ENCODE data around the gene DDX24. TPM values are rescaled to one million over a fixed set of nuclear protein-coding genes. Genes with fewer than 3 reads are reported as not detected.

The DDX24 gene
- total RNA-seq, 2 experiments from 2014 or later, result 81.5 to 172 TPM

GRCh38 chr14:94004015-94004414 is 77.0 kb downstream of the DDX24 start:
- POLR2A ChIA-PET, result interaction anchor here (0.9 kb wide), 1 partner anchor 56 kb away, joined by 3 read pairs; no protein-coding TSS in a partner anchor
- H4K20me1 ChIP-seq (ENCODE audit: insufficient read depth, low read length), result no peaks in the 10 kb centered on the region
- intact Hi-C loops (cut with micrococcal nuclease; ENCODE audit: unreplicated experiment), result no loop called here

GRCh38 chr14:94003397-94003796 is 77.6 kb downstream of the DDX24 start:
- TF ChIP-seq EZH2phosphoT487 (IDR thresholded peaks at IDR 0.05; ENCODE audit: borderline replicate concordance, low read depth, low read length) (no peak), CTCF (conservative IDR thresholded peaks at IDR 0.05; ENCODE audit: low read length) (no peak)
- CTCF ChIA-PET (ENCODE audit: unreplicated experiment), result interaction anchor here (0.6 to 0.7 kb wide), 3 partner anchors 9 to 316 kb away, joined by 3 to 7 read pairs (median 3); no protein-coding TSS in a partner anchor
- H3K9me2 ChIP-seq (ENCODE audit: insufficient read depth, low read length), result no peaks in the 10 kb centered on the region
- BruUV-seq (replicated peaks), result no TSS peak
- H3K9me3 ChIP-seq (ENCODE audit: low read length), result no peaks in the 10 kb centered on the region
- no peaks in the 10 kb centered on the region for H4K20me1 ChIP-seq (ENCODE audit: insufficient read depth, low read length)
- H3K4me1 ChIP-seq (ENCODE audit: insufficient read depth, low read length, poor library complexity, severe bottlenecking), result peaks cover 9% of the 10 kb centered on the region
- H3K79me2 ChIP-seq (ENCODE audit: insufficient read depth, low read depth, low read length), result no peaks in the 10 kb centered on the region
- H3K4me3 ChIP-seq (ENCODE audit: low read depth, low read length, poor library complexity, severe bottlenecking), result no peak overlapping the region
- H3K27ac ChIP-seq (ENCODE audit: low read depth, low read length, poor library complexity, severe bottlenecking), result no peak overlapping the region
- intact Hi-C loops (cut with micrococcal nuclease; ENCODE audit: unreplicated experiment), result no loop called here
- no peak for DNase-seq (ENCODE audit: low spot score)
- no peaks in the 10 kb centered on the region for H3K36me3 ChIP-seq (ENCODE audit: insufficient read depth, low read length)
- no peak overlapping the region for H3K4me2 ChIP-seq (ENCODE audit: low read length)
- no peak overlapping the region for H2AFZ ChIP-seq (ENCODE audit: low read length)
- POLR2A ChIA-PET, result interaction anchor here (0.9 kb wide), 1 partner anchor 55 kb away, joined by 3 read pairs; no protein-coding TSS in a partner anchor

More at GRCh38 chr14:94004015-94004414, 77.0 kb downstream of the DDX24 start:
- H3K9me3 ChIP-seq (ENCODE audit: low read length), result no peaks in the 10 kb centered on the region
- CTCF ChIA-PET (ENCODE audit: unreplicated experiment), result no interaction called here
- H3K27ac ChIP-seq (ENCODE audit: low read depth, low read length, poor library complexity, severe bottlenecking), result no peak overlapping the region
- no peaks in the 10 kb centered on the region for H3K79me2 ChIP-seq (ENCODE audit: insufficient read depth, low read depth, low read length)
- no TSS peak for BruUV-seq (replicated peaks)
- H3K9me2 ChIP-seq (ENCODE audit: insufficient read depth, low read length), result no peaks in the 10 kb centered on the region
- no peak for TF ChIP-seq CTCF (conservative IDR thresholded peaks at IDR 0.05; ENCODE audit: low read length)
- TF ChIP-seq EZH2phosphoT487 (IDR thresholded peaks at IDR 0.05; ENCODE audit: borderline replicate concordance, low read depth, low read length), result no peak
- no peak overlapping the region for H3K4me2 ChIP-seq (ENCODE audit: low read length)
- H3K36me3 ChIP-seq (ENCODE audit: insufficient read depth, low read length), result no peaks in the 10 kb centered on the region
- no peak for DNase-seq (ENCODE audit: low spot score)
- H3K4me3 ChIP-seq (ENCODE audit: low read depth, low read length, poor library complexity, severe bottlenecking), result no peak overlapping the region
- no peak overlapping the region for H2AFZ ChIP-seq (ENCODE audit: low read length)
- peaks cover 8% of the 10 kb centered on the region for H3K4me1 ChIP-seq (ENCODE audit: insufficient read depth, low read length, poor library complexity, severe bottlenecking)

Measured in OCI-LY7 (cell line).